ENCODE data around the gene CLDN9. TPM values are rescaled to one million over a fixed set of nuclear protein-coding genes. Genes with fewer than 3 reads are reported as not detected.

CLDN9 gene, protein sequence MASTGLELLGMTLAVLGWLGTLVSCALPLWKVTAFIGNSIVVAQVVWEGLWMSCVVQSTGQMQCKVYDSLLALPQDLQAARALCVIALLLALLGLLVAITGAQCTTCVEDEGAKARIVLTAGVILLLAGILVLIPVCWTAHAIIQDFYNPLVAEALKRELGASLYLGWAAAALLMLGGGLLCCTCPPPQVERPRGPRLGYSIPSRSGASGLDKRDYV
- polyA plus RNA-seq (2013, experiment 1 of 2; ENCODE audit: insufficient read length) = not detected
- not detected for polyA plus RNA-seq (2013, experiment 2 of 2; ENCODE audit: insufficient read length)

DNA sequence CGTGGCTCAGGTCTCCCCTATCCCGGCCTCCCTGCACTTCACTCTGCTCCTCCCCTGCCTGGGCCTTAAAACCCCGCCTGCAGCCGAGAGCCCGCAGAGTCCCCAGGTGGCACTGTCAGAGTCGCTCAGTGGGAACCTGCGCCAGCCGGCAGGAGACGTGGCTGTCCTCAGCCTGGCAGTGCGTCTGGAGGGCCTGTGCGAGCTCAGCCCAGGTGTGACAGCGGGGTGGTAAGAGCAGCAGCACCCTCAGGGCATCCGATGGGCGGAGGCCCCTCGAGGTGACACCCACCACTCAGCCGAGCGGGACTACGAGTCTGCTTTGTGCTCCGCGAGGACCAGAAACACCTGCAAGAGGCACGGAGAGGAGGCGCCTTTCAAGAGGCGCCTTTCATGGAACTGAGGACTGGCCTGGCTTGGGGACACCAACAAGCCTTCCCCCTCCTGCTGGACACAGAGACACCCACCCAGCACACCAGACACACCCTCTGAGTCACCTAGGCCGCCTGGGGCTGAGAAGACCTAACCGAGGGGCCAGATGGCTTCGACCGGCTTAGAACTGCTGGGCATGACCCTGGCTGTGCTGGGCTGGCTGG lies at the start of gene CLDN9:
CLDN9 (plus strand) TSS at position 96 of the 593 bp plus-strand sequence; CDS start at position 536, 440 bp downstream.
- no peak for DNase-seq

DNA sequence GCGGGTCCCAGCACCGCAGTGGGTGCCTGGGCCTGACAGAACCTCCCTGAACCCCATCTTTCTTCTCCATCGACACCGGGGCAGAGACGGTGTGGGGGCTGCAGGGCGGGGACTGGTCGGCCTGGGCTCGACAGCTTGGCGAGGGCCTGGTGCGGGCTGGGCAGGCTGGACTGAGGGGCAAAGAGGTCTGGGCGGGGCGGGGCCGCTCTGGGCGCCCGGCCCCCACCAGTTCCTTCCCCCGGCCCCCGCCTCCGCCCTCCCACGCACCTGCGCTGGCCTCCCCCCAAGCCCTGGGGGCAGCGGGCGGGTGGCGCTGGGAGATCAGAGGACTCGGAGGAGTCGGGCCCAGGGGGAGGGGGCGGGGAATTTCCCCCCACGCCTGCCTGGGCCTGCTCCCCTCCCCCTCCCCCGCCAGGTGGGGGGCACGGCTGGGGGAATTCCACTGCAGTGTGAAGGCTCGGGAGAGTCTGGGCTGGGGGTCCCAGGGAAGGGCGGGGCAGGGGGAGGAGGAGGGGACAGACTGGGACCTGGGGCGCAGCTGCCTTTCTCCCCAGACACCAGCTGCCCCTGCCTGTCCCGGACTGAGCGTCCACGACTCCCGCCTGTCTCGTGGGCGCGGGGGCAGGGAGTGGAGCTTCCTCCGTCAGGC lies 49.5 kb upstream of the CLDN9 start:
- no peak for DNase-seq

DNA sequence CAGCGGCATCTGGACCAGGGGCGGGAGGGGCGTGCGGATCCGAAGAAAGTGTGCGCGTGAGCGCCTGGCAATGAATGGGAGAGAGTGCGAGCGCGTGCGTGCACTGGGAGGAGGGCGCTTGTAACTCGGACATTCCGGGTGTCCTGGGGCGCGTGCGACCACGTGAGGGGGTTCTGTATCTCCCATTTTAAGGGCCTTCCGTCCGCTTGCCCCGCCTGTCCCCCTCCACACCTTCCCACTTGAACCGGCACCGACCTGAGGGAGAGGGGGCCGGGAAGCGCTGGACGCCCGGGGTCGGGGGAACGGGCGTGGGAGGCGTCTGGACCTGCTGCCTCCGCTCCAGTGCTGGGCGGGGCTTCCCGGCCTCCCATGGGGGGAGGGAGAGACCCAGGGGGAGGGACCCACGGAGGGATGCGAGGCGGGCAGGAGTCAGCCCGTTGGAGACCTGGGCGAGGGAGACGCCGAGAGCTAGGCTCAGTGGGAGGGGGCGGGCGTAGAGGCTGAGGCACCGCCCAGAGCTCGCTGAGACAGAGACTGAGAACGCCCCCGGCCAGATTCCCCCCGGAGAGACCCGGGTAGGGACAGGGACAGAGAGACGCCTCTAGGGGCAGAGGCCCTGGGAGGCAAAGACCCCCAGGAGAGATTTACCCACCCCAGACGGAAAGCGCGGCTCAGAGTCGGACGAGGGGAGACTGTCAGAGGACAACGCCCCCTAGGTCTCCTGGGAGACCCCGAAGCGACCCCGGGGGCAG lies 48.8 kb upstream of the CLDN9 start, which contains the start of gene KREMEN2:
KREMEN2 (plus strand) TSS at position 553 of the 752 bp plus-strand sequence. CDS start 246 bp downstream, outside the sequence.
- DNase-seq = no peak

DNA sequence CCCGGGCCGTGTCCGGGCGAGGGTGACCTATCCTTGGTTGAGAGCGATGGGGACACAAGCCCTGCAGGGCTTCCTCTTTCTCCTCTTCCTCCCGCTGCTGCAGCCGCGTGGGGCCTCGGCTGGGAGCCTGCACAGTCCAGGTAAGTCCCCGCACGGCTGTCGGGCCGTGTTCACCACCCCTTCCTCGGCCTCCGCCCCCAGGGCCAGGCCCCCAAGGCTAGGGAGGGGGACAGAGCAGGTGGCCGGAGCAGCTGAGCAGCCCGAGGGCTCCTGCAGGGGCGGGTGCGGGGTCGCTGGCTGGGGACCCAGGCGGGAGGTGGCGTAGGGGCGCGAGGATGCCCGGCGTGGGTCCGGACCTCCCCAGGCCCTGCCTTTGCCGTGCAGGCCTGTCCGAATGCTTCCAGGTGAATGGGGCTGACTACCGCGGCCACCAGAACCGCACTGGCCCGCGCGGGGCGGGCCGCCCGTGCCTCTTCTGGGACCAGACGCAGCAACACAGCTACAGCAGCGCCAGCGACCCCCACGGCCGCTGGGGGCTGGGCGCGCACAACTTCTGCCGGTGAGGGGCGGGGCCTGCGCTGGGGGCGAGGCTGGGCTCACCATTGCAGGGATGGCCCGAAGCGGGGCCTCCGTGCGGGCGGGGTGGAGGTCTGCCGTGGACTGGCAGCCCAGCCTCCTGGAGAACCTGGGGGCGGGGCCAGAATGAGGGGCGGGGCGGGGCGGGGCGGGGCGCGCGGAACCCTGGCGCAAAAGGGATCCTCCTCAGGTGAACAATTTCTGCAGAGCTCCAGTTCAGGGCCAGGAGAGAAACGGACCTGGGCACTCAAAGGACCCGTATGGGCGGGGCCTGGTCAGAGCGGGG lies 48.0 kb upstream of the CLDN9 start:
- no peak for DNase-seq

DNA sequence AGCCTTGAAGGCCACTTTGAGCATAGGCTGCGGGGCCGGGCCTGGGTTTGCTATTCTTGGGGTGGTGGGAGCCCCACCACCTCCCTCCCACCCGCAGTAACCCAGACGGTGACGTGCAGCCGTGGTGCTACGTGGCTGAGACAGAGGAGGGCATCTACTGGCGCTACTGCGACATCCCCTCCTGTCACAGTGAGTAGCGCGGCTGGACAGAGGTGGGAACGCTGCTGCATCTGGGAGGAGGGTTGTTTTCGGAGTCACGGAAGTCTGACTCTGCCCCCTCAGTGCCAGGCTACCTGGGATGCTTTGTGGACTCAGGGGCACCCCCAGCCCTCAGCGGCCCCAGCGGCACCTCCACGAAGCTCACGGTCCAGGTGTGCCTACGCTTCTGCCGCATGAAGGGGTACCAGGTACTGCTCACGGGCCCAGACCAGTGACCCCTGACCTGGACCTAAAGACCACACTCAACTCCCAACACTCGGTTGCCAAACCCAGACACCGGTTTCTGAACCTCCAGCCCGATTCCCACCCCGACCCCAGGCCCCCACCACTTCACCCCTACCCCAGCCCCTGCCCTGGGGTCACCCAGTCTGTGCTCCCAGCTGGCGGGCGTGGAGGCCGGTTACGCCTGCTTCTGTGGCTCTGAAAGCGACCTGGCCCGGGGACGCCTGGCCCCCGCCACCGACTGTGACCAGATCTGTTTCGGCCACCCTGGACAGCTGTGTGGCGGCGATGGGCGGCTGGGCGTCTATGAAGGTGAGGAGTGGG lies 46.5 kb upstream of the CLDN9 start:
- no peak for DNase-seq

DNA sequence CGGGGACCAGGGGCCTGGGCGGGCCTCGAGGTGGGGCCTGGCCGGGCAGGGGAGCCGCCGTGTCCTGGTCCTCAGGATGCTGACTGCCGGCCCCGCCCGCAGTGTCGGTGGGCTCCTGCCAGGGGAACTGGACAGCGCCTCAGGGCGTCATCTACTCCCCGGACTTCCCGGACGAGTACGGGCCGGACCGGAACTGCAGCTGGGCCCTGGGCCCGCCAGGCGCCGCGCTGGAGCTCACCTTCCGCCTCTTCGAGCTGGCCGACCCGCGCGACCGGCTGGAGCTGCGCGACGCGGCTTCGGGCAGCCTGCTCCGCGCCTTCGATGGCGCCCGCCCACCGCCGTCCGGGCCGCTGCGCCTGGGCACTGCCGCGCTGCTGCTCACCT lies 45.9 kb upstream of the CLDN9 start:
- no peak for DNase-seq

DNA sequence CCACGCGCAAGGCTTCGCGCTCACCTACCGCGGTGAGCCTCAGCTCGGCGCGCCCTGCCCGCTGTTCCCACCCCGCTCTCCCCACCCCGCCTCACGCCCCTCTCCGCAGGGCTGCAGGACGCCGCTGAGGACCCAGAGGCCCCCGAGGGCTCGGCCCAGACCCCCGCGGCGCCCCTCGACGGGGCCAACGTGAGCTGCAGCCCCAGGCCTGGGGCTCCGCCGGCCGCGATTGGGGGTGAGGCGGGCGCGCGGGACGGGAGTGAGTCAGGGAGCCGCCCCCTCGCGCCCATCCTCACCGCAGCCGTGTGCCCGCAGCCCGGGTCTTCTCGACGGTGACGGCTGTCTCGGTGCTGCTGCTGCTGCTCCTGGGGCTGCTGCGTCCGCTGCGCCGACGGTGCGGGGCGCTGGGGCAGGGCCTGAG lies 45.5 kb upstream of the CLDN9 start:
- DNase-seq = no peak

DNA sequence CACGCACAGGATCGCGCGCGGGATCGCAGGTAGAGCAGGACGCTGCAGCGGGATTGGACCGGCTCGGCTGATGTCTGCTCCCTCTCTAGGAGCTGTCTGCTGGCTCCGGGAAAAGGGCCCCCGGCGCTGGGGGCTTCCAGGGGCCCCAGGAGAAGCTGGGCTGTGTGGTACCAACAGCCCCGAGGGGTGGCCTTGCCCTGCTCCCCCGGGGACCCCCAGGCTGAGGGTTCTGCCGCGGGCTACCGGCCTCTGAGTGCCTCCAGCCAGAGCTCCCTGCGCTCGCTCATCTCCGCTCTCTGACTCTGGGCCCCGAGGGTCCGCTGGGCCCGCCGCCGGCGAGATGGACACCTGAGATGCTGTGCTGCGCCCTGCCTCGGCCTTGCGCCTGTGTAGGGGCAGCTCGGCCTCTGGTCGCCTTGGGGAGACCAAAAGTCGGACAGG lies 45.0 kb upstream of the CLDN9 start:
- DNase-seq = no peak

DNA sequence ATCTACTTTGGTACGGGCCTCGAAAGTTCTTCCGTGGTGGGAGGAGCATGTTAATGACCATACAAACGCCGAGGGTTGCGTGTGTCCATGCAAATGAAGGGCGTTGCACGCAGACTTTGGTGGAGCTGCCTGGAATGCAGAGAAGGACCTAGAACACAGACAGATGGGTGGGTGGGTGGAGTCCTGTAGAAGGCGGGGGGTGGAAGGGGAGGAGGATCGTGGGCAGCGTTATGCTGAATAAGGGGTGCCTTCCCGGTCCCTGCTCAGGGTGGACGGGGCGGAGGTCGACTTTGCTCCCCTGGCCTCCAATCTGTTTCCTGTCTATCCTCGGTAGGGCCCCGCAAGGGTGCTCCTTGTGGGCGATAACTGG lies 44.4 kb upstream of the CLDN9 start:
- DNase-seq = no peak

DNA sequence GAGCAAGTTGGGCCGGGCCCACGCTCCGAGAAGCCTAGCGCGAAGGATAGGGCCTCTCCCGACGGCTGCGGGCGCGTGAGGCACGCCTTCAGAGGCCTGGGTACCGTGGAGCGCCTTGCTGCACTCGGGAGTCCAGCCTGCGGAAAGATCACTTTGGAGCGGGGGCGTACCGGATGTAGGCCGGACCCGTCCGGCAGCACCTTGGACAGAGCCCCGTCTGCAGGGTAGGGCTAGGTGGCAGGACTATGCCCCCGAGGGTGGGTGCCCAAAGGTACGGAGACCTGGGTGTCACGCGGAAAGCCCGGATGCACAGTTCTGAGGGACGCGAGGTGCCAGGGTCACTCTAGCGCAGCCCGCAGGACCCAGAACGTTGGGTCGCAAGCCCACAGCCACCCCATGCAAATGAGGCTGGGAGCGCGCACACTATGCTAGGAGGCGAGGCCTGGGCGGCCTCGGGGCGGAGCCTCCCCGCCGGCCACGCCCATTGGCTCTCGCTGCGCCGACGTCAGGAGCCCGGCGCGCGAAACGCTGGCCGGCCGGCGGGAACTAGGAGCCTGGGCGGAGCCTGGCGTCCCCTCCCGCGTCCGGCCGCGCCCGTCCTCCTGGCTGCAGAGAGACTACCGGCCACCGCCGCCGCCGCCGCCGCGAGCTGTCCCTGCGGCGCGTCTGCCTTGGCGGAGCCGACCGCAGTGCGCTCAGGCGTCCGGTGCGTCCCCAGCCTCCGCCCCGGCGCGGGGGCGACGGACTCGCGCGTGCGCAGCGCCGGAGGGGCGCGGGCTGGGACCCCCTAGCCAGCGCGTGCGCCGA lies 43.8 kb upstream of the CLDN9 start, which contains the start of gene PAQR4:
PAQR4 (plus strand) TSS at position 611 of the 807 bp plus-strand sequence. CDS start 327 bp downstream, outside the sequence.
- DNase-seq = peak; percentile 83

DNA sequence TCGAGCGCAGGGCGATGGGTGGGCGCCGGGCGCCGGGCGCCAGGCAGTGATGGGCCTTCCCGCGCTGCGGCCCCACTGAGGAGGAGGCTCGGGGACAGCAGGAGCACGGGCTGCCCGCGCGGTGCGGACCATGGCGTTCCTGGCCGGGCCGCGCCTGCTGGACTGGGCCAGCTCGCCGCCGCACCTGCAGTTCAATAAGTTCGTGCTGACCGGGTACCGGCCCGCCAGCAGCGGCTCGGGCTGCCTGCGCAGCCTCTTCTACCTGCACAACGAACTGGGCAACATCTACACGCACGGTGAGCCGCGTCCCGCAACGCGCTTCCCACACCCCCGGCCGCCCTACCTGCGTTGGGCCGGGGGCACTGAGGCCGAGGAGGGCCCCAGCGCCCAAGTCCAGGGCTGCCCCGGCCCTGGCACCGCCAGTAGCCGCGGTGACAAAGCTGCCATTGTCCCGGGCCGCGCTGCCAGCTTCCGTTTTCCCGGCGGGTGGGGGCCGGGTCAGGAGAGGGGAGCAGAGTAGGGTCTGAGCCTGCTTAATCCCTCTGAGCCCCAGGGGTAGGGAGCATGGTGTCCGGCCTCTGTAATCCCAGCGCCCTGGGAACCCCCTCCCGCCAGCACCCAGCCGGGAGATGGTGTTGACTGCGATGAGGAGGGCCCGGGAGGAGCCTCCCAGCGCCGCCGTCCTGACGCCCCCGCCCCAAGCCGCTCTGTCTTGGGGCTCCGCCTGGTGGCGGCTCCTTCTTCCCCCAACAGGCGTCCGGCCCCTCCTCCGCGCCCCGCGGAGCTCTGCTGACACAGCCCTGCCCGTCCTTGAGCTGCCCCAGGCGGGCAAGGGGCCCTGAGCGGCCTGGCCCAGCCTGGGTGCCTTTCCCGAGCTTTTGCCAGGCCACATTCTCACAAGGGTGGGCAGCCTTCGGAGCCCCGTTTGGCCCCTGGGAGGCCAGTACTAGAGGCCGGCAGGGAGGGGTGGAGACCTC lies 42.9 kb upstream of the CLDN9 start:
- peak; percentile 63 for DNase-seq

DNA sequence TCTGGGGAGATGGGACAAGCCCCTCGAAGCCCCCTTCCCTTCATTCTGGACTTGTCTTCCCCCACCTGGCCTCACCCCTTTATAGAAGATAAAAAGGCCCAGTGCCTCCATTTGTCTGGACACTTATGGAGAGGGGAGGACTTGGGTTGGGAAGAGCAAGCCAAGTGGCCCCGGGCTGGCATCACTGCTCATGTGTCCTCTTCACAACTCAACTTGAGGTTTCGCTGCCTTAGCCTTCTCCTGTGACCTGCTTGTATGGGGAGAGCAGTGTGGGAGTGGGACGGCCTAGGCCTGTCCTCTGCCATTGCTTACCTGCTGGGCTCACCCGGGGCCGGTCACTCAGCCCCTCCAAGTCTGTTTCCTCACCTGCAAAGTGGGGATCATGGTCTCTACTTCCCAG lies 42.2 kb upstream of the CLDN9 start:
- DNase-seq = no peak

DNA sequence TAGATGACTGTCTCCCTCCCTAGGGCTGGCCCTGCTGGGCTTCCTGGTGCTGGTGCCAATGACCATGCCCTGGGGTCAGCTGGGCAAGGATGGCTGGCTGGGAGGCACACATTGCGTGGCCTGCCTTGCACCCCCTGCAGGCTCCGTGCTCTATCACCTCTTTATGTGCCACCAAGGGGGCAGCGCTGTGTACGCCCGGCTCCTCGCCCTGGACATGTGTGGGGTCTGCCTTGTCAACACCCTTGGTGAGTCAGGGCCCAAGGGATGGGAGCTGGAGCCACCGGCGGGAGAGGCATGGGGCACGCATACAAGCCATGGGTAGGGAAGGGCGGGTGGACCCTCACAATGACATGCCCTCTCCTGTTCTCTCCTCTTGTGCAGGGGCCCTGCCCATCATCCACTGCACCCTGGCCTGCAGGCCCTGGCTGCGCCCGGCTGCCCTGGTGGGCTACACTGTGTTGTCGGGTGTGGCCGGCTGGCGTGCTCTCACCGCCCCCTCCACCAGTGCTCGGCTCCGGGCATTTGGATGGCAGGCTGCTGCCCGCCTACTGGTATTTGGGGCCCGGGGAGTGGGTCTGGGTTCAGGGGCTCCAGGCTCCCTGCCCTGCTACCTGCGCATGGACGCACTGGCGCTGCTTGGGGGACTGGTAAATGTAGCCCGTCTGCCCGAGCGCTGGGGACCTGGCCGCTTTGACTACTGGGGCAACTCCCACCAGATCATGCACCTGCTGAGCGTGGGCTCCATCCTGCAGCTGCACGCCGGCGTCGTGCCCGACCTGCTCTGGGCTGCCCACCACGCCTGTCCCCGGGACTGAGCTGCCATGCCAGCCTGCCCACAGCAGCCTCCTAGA lies 41.4 kb upstream of the CLDN9 start:
- no peak for DNase-seq

DNA sequence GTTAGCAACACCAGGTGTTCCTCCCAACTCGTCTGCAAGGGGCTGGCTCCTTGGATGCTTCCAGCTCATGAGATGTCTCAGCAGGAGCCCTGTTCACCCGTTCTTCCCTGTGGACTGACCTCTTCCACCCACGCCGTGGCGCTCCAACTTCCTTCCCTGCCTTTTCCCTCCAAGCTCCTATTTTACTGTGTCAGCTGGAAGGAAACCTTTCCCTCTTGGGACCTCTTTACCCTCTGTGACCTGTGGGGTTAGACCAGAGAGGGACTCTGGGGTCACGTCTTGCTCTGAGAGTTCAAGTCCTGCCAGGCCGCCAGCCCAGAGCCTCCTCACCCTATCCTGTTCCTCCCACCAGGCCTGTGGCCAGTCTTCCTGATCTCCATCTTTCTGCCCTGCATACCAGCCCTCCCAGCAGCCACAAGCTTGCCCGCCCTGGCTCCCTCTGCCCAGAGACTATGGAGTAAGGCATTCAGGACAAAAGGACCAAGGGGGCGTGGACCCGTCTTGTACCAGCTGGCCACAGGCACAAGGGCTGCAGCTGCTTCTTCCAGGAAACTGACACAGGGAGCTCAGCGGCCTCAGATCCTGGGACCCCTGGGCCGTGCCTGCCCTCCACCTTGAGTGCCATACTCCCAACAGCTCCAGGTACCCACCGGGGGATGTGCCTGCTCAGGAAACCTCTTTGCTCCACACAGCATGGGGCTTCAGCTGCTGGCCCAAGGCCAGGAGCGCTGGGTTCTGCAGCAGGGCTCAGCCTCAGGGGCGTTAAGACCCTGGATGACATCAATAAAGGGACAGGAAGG lies 40.5 kb upstream of the CLDN9 start:
- DNase-seq = no peak

DNA sequence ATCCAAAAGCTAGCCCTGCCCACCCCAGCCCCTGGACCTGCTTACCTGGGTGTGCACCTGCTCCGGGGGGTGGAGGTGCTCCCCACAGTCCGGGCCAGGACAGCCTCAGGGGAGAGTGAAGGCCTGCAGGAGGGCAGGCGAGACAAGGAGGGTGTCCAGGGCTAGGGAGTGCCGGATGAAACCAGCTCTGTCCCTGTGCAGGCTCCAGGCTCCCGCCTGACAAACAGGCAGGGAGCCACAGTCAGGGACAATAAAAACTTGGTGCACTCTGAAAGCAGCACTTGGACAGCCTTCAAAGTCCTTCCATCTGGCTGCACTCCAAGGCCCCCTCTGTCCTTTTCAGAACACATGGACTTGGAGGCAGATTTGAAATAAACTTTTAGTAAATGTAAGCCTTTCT lies 39.6 kb upstream of the CLDN9 start:
- no peak for DNase-seq

DNA sequence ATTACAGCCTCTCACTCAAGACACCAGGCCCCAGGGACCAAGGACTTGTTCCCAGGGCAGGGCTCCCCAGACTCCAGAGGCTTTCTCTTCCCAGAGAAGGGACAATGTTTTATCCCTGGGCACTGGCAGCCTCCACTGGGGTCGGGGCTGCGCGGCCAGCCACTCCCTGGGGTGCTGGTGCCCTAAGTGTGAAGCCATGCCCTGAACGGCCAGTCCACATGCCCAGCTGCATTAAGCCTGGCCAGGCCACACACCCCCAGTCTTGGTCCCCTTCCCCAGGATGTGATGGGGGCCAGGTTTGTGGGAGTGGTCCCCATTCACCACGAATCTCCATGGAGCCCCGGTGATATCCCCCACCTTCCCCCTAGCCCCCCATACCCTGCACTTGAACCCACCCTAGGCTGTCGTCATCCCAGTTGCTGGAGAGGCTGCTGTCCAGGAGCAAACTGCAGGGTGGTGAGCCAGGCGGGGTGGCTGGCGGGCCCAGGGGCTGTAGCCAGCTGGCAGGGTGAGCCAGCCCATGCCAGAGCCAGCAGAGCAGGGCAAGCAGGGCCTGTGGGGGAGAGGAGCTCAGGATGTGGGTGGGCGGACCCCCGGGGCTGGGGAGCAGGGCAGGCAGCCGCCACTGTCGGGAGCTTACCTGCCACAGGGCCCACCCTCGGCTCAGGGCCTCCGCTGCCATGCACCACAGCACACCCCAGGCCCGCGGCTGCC lies 39.0 kb upstream of the CLDN9 start:
- DNase-seq = no peak

Measured in fibroblast of skin of scalp (primary cell).